Endothelial cell of umbilical vein (primary cell): ENCODE results near the gene TRAPPC12. TPM values are rescaled to one million over a fixed set of nuclear protein-coding genes. Genes with fewer than 3 reads are reported as not detected.

Experiments used
- BruUV-seq: library from RNA; stranded (reverse); fragments of 400-500 nt; replicated peaks from 2 replicates; lab custom pipeline; 2021; lab: Mats Ljungman, UMichigan
- CTCF ChIA-PET: fragments of 300-600, 350-600 bp; sonication (Branson Sonifier 250); formaldehyde crosslinking; loops from one replicate; lab custom pipeline; 2021; ENCODE audit warnings: antibody characterized with exemption, inconsistent platforms; lab: Charles Lee
- POLR2A ChIA-PET: fragments of 300-600, 350-600 bp; sonication (Branson Sonifier 250); formaldehyde crosslinking; loops from one replicate; lab custom pipeline; 2021; ENCODE audit warnings: antibody characterized with exemption, inconsistent platforms; lab: Charles Lee
- DNase-seq: peaks from one replicate; pipeline ENCODE4 v3.0.0-alpha.2; 2011; ENCODE audit warnings: low read depth, low spot score
- FAIRE-seq: peaks from 2 replicates; lab custom pipeline; 2011; peaks lifted over from hg19 to GRCh38; lab: Jason Lieb, UNC
- H2AFZ ChIP-seq: 2 replicates; pipeline ENCODE4 v1.6.0; 2012; ENCODE audit warnings: low read depth, low read length, control low read depth, inconsistent platforms
- H3K27ac ChIP-seq: 2 replicates; pipeline ENCODE4 v1.5.1; 2011; ENCODE audit warnings: low read depth, mild to moderate bottlenecking, control low read depth, low read length, moderate library complexity; ENCODE audit not compliant: insufficient read depth
- H3K27me3 ChIP-seq, 2 experiments: 2 replicates each; pipeline versions ENCODE4 v1.6.0 to v1.6.1; 2011; ENCODE audit warnings: low read length in 2 of 2, mixed read lengths in 1 of 2; ENCODE audit not compliant: control insufficient read depth in 2 of 2, insufficient read depth in 2 of 2
- H3K36me3 ChIP-seq, 2 experiments: 2 replicates in 1 of 2; 3 replicates in 1 of 2; pipeline ENCODE4 v1.5.1; 2011; ENCODE audit warnings: low read length in 2 of 2, mild to moderate bottlenecking in 1 of 2, moderate library complexity in 1 of 2; ENCODE audit not compliant: control insufficient read depth in 2 of 2, insufficient read depth in 2 of 2; ENCODE audit errors: extremely low read depth in 1 of 2
- H3K4me1 ChIP-seq: 3 replicates; pipeline ENCODE4 v1.5.1; 2011; ENCODE audit warnings: mild to moderate bottlenecking, low read length; ENCODE audit not compliant: control insufficient read depth, insufficient read depth; ENCODE audit errors: extremely low read depth
- H3K4me2 ChIP-seq: 2 replicates; pipeline ENCODE4 v1.6.1; 2011; ENCODE audit warnings: low read length, control low read depth, mixed read lengths; ENCODE audit not compliant: insufficient read depth
- H3K4me3 ChIP-seq, 3 experiments: fragments of 200-600 bp in 1 of 3; sonication (generic), shearing (Covaris generic) in 1 of 3; replicated peaks in 1 of 3; 2 replicates each; pipeline ENCODE4 v1.5.1; 2011 to 2016; ENCODE audit warnings: control low read depth in 3 of 3, low read length in 3 of 3, mild to moderate bottlenecking in 2 of 3, inconsistent platforms in 1 of 3, low read depth in 1 of 3, moderate library complexity in 1 of 3; ENCODE audit not compliant: insufficient read depth in 1 of 3
- H3K79me2 ChIP-seq: 2 replicates; pipeline ENCODE4 v1.6.0; 2012; ENCODE audit warnings: low read length, inconsistent platforms; ENCODE audit not compliant: control insufficient read depth, insufficient read depth
- H3K9ac ChIP-seq: replicated peaks from 2 replicates; pipeline ENCODE3; 2011; ENCODE audit warnings: low read length, control low read depth; ENCODE audit not compliant: insufficient read depth; ENCODE audit errors: extremely low read depth
- H3K9me1 ChIP-seq: replicated peaks from 3 replicates; pipeline ENCODE4 v1.6.0; 2011; ENCODE audit warnings: mild to moderate bottlenecking, low read length; ENCODE audit not compliant: control insufficient read depth, insufficient read depth; ENCODE audit errors: extremely low read depth
- H3K9me3 ChIP-seq: replicated peaks from 2 replicates; pipeline ENCODE4 v1.5.1; 2012; ENCODE audit warnings: low read length, inconsistent platforms; ENCODE audit not compliant: control insufficient read depth, insufficient read depth
- H4K20me1 ChIP-seq: replicated peaks from 2 replicates; pipeline ENCODE3; 2011; ENCODE audit warnings: mild to moderate bottlenecking, low read length; ENCODE audit not compliant: control insufficient read depth, insufficient read depth; ENCODE audit errors: extremely low read depth
- EZH2 ChIP-seq: IDR thresholded peaks from 2 replicates; pipeline ENCODE4 v1.6.1; 2012; ENCODE audit warnings: borderline replicate concordance, low read depth, mild to moderate bottlenecking, moderate library complexity, low read length, inconsistent platforms; ENCODE audit not compliant: severe bottlenecking
- FOS ChIP-seq: IDR thresholded peaks from 2 replicates; pipeline ENCODE4 v1.6.1; 2011; ENCODE audit warnings: mild to moderate bottlenecking, low read length, moderate library complexity, borderline replicate concordance; ENCODE audit not compliant: insufficient read depth
- GATA2 ChIP-seq: IDR thresholded peaks from 2 replicates; pipeline ENCODE4 v1.7.0; 2011; ENCODE audit warnings: low read depth, mild to moderate bottlenecking, moderate library complexity, mixed read lengths, low read length; ENCODE audit not compliant: insufficient read length, insufficient read depth
- JUN ChIP-seq: IDR thresholded peaks from 2 replicates; pipeline ENCODE4 v1.6.1; 2011; ENCODE audit warnings: borderline replicate concordance, low read depth; ENCODE audit not compliant: insufficient read length, insufficient read depth
- MAX ChIP-seq: IDR thresholded peaks from 2 replicates; pipeline ENCODE4 v1.6.1; 2011; ENCODE audit not compliant: insufficient read depth, insufficient read length
- MYC ChIP-seq: IDR thresholded peaks from one replicate; pipeline ENCODE4 v1.6.1; 2011; ENCODE audit warnings: mild to moderate bottlenecking, low read depth, low read length
- POLR2A ChIP-seq: IDR thresholded peaks from 2 replicates; pipeline ENCODE4 v1.6.1; 2012; ENCODE audit warnings: low read depth, mild to moderate bottlenecking, control low read depth, low read length
- POLR2AphosphoS5 ChIP-seq: IDR thresholded peaks from 2 replicates; pipeline ENCODE4 v1.6.1; 2012; ENCODE audit warnings: low read depth, mild to moderate bottlenecking, control low read depth, low read length, moderate library complexity; ENCODE audit not compliant: insufficient read depth
- dilution Hi-C: fragments of 300-500 bp; cut with MboI; formaldehyde crosslinking; loops from one replicate; pipeline ENCODE4 v1.15.0; 2019; ENCODE audit warnings: low sequenced_read_pairs; ENCODE audit not compliant: extremely low pct_ligation_motif_present
- intact Hi-C: fragments of 100-400 bp; cut with micrococcal nuclease; formaldehyde crosslinking; loops from one replicate; pipeline ENCODE4 v1.10.0; 2022
- polyA plus RNA-seq, 4 experiments: library from polyadenylated mRNA; depleted of rRNA in 3 of 4; stranded (reverse) in 3 of 4; unstranded in 1 of 4; fragments of >200 nt; gene quantifications; 2 replicates each; pipeline versions ENCODE4 v1.2.1 to v1.2.3, GENCODE V29; 2011 to 2012; ENCODE audit warnings: missing spikeins in 1 of 4
- total RNA-seq: library from RNA; stranded (reverse); gene quantifications from 2 replicates; pipeline ENCODE4 v1.2.3, GENCODE V29; 2021
- TF ChIP-seq, protein P1 (sequence below), 2 donors: IDR thresholded peaks; 1 replicate in 1 of 2; 2 replicates in 1 of 2; pipeline ENCODE4 v1.5.1; 2011; ENCODE audit warnings: low read length in 2 of 2, mild to moderate bottlenecking in 2 of 2, moderate library complexity in 2 of 2, control low read depth in 1 of 2, inconsistent platforms in 1 of 2, low read depth in 1 of 2; ENCODE audit not compliant: insufficient read depth in 1 of 2; ENCODE audit errors: extremely low read depth in 1 of 2

The TRAPPC12 gene
- total and polyA plus RNA-seq, 2 donors (not counting 3 experiments of a cell fraction or from before 2014, with no cell fraction given), result 47.5 to 81.5 TPM

GRCh38 chr2:3486047-3487027 is 106.8 kb downstream of the TRAPPC12 start:
- no peak overlapping the region for H2AFZ ChIP-seq
- H3K36me3 ChIP-seq, result no peaks in the 10 kb centered on the region
- H3K9me3 ChIP-seq, result no peaks in the 10 kb centered on the region
- no peaks in the 10 kb centered on the region for H3K79me2 ChIP-seq
- BruUV-seq, result no TSS peak
- ChIA-PET CTCF (no interaction called here), POLR2A (no interaction called here)
- H3K4me2 ChIP-seq, result no peak overlapping the region
- no peaks in the 10 kb centered on the region for H4K20me1 ChIP-seq
- H3K4me1 ChIP-seq, result no peaks in the 10 kb centered on the region
- intact Hi-C loops, result no loop called here
- H3K4me3 ChIP-seq, result no peak overlapping the region
- TF ChIP-seq MYC, result no peak
- no peak for TF ChIP-seq POLR2A
- no peak for TF ChIP-seq MAX
- TF ChIP-seq, protein P1, sequence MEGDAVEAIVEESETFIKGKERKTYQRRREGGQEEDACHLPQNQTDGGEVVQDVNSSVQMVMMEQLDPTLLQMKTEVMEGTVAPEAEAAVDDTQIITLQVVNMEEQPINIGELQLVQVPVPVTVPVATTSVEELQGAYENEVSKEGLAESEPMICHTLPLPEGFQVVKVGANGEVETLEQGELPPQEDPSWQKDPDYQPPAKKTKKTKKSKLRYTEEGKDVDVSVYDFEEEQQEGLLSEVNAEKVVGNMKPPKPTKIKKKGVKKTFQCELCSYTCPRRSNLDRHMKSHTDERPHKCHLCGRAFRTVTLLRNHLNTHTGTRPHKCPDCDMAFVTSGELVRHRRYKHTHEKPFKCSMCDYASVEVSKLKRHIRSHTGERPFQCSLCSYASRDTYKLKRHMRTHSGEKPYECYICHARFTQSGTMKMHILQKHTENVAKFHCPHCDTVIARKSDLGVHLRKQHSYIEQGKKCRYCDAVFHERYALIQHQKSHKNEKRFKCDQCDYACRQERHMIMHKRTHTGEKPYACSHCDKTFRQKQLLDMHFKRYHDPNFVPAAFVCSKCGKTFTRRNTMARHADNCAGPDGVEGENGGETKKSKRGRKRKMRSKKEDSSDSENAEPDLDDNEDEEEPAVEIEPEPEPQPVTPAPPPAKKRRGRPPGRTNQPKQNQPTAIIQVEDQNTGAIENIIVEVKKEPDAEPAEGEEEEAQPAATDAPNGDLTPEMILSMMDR (IDR thresholded peaks at IDR 0.05; ENCODE audit: extremely low read depth in 1 of 2, insufficient read depth in 1 of 2, low read depth in 1 of 2, low read length in 2 of 2), result no peak
- DNase-seq (no peak), FAIRE-seq (no peak)
- no peaks in the 10 kb centered on the region for H3K9me1 ChIP-seq
- dilution Hi-C loops, result no loop called here
- no peak overlapping the region for H3K27ac ChIP-seq
- no peak overlapping the region for H3K9ac ChIP-seq
- no peaks in the 10 kb centered on the region for H3K27me3 ChIP-seq

GRCh38 chr2:3487028-3487425 is 107.5 kb downstream of the TRAPPC12 start:
- Histone ChIP-seq H3K9ac (no peak overlapping the region), H2AFZ (no peak overlapping the region), H3K79me2 (no peaks in the 10 kb centered on the region), H3K27ac (no peak overlapping the region), H3K4me3 (no peak overlapping the region), H3K4me2 (no peak overlapping the region), H4K20me1 (no peaks in the 10 kb centered on the region), H3K36me3 (no peaks in the 10 kb centered on the region), H3K27me3 (no peaks in the 10 kb centered on the region), H3K4me1 (no peaks in the 10 kb centered on the region), H3K9me3 (no peaks in the 10 kb centered on the region), H3K9me1 (no peaks in the 10 kb centered on the region)
- TF ChIP-seq POLR2A (no peak), GATA2 (no peak), POLR2AphosphoS5 (no peak), FOS (no peak), JUN (no peak), MYC (no peak), EZH2 (no peak), MAX (no peak)
- TF ChIP-seq, protein P1 (IDR thresholded peaks at IDR 0.05; ENCODE audit: extremely low read depth in 1 of 2, insufficient read depth in 1 of 2, low read depth in 1 of 2, low read length in 2 of 2), result no peak
- dilution Hi-C loops, result no loop called here
- ChIA-PET POLR2A (no interaction called here), CTCF (interaction anchor here (1.0 kb wide), 1 partner anchor 23 kb away, joined by 3 read pairs; no protein-coding TSS in a partner anchor)
- FAIRE-seq (no peak), DNase-seq (no peak)
- intact Hi-C loops, result no loop called here
- no TSS peak for BruUV-seq
